NCI-H146 (cell line): ENCODE measurements around the gene PMPCA.

Experiments
- DNase-seq: peaks from one replicate; lab custom pipeline; 2025; lab: John Stamatoyannopoulos, UW

PMPCA gene

GRCh38 chr9:136373300-136374182 lies 36.9 kb upstream of the PMPCA start, which contains the start of gene CARD9:
Gene CARD9 (minus strand): TSS chr9:136373669. CDS start chr9:136372078, 1,591 bp downstream.
- DNase-seq: no peak

GRCh38 chr9:136374183-136374575 lies 36.3 kb upstream of the PMPCA start:
- no peak for DNase-seq

GRCh38 chr9:136375096-136375495 lies 35.4 kb upstream of the PMPCA start:
- no peak for DNase-seq

GRCh38 chr9:136376457-136376856 lies 34.0 kb upstream of the PMPCA start:
- no peak for DNase-seq

- DNase-seq: no peak
Measured at GRCh38 chr9:136377341-136378169, 32.9 kb upstream of the PMPCA start.

GRCh38 chr9:136378170-136379002 lies 32.1 kb upstream of the PMPCA start:
- DNase-seq: no peak

GRCh38 chr9:136379003-136379287 lies 31.5 kb upstream of the PMPCA start:
- DNase-seq: no peak

GRCh38 chr9:136379401-136379800 lies 31.1 kb upstream of the PMPCA start:
- DNase-seq: no peak

- DNase-seq: no peak
Measured at GRCh38 chr9:136379891-136380290, 30.6 kb upstream of the PMPCA start.

- DNase-seq: no peak
Measured at GRCh38 chr9:136380381-136380780, 30.1 kb upstream of the PMPCA start.

GRCh38 chr9:136381311-136381710 lies 29.1 kb upstream of the PMPCA start:
- no peak for DNase-seq

- no peak for DNase-seq
Measured at GRCh38 chr9:136381966-136382513, 28.4 kb upstream of the PMPCA start.

- no peak for DNase-seq
Measured at GRCh38 chr9:136383436-136383835, 27.0 kb upstream of the PMPCA start.

- DNase-seq: no peak
Measured at GRCh38 chr9:136385015-136385414, 25.4 kb upstream of the PMPCA start.

- DNase-seq: no peak
Measured at GRCh38 chr9:136386018-136386417, 24.4 kb upstream of the PMPCA start.

GRCh38 chr9:136387217-136387616 lies 23.2 kb upstream of the PMPCA start:
- no peak for DNase-seq

GRCh38 chr9:136389396-136389795 lies 21.1 kb upstream of the PMPCA start:
- no peak for DNase-seq

- no peak for DNase-seq
Measured at GRCh38 chr9:136391737-136392537, 18.5 kb upstream of the PMPCA start.

- no peak for DNase-seq
Measured at GRCh38 chr9:136392538-136393449, 17.7 kb upstream of the PMPCA start.

- no peak for DNase-seq
Measured at GRCh38 chr9:136393531-136393930, 16.9 kb upstream of the PMPCA start.
